Fibroblast of skin of right biceps (primary cell): ENCODE data around the gene SPRY2.

ENCODE experiments used
- DNase-seq: peaks from one replicate; pipeline ENCODE4 v3.0.0-alpha.2; 2013

The SPRY2 gene

GRCh38 chr13:80312012-80312704 is 28.8 kb downstream of the SPRY2 start:
- DNase-seq, result no peak

- DNase-seq, result no peak
These were observed 31.0 kb downstream of the SPRY2 start for GRCh38 chr13:80309926-80310325.

- no peak for DNase-seq
These were observed 33.4 kb downstream of the SPRY2 start for GRCh38 chr13:80307401-80307987.

GRCh38 chr13:80306337-80306972 is 34.5 kb downstream of the SPRY2 start:
- no peak for DNase-seq

- DNase-seq, result no peak
These were observed 35.2 kb downstream of the SPRY2 start for GRCh38 chr13:80305737-80306136.

GRCh38 chr13:80303225-80303811 is 37.6 kb downstream of the SPRY2 start:
- DNase-seq, result no peak

- DNase-seq, result no peak
These were observed 41.9 kb downstream of the SPRY2 start for GRCh38 chr13:80299046-80299445.

- DNase-seq, result no peak
These were observed 43.4 kb downstream of the SPRY2 start for GRCh38 chr13:80297503-80297902.

- no peak for DNase-seq
These were observed 43.8 kb downstream of the SPRY2 start for GRCh38 chr13:80297094-80297493.

- DNase-seq, result no peak
These were observed 44.3 kb downstream of the SPRY2 start for GRCh38 chr13:80296638-80297037.

GRCh38 chr13:80290591-80290990 is 50.3 kb downstream of the SPRY2 start:
- no peak for DNase-seq
